ENCODE measurements around the gene SLC22A17. TPM values are rescaled to one million over a fixed set of nuclear protein-coding genes. Genes with fewer than 3 reads are reported as not detected.

The SLC22A17 gene
- total RNA-seq, 1 experiment from 2014 or later: 5.9 TPM

DNA sequence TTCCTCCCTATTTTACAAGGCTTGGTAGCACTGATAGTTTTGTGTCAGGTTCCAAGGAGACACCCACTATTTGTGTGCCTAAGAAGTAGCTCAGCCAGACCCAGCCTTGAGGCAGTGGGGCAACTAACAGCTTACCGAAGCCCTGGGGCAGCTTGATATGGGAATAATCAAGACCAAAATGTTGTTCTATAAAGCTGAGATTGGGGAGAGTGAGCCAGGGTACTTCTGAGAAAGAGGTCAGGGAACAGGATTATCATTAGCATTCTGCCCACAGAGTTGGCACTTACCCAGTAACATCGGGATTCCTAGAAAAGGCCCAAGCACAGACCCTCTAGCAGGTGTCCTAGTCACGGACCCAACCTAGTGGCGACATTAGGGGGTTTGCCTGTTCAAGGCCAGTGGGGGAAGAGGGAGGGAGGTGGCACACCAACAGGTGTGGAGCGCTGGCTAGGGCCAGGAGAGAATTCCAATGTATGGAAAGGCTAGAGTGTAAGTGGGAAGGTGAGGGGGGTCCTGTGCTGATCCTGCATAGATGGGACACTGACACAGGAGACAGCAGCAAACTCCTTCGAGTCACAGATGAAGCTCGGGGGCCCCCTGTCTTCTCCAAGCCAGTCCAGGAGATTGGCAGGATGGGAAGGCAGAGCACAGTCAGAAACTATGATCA is 54.9 kb downstream of the SLC22A17 start:
- BruUV-seq (replicated peaks): no TSS peak
- no peak overlapping the region for H2AFZ ChIP-seq (ENCODE audit: low read depth, low read length, poor library complexity, severe bottlenecking)
- TF ChIP-seq CEBPB (IDR thresholded peaks at IDR 0.05; ENCODE audit: low read depth) (no peak), TCF7L2 (IDR thresholded peaks at IDR 0.05; ENCODE audit: borderline replicate concordance, extremely low read depth, insufficient read depth, insufficient read length) (no peak), RAD21 (IDR thresholded peaks at IDR 0.05; ENCODE audit: low read depth) (no peak)
- DNase-seq (ENCODE audit: low read depth, low spot score) (no peak), ATAC-seq (no peak)
- H3K4me3 ChIP-seq (replicated peaks in 1 of 2; ENCODE audit: low read depth in 1 of 2, low read length in 2 of 2): no peak overlapping the region
- no peak overlapping the region for H3K27ac ChIP-seq (ENCODE audit: low read depth, low read length)
- peaks cover 15 to 37% of the 10 kb centered on the region in 2 experiments for H3K4me1 ChIP-seq (ENCODE audit: control insufficient read depth in 1 of 2, insufficient read depth in 2 of 2, low read length in 2 of 2)
- H4K20me1 ChIP-seq (ENCODE audit: insufficient read depth): no peaks in the 10 kb centered on the region
- intact Hi-C loops (cut with micrococcal nuclease): loop anchor here (2.0 kb wide), 1 partner anchor 177 kb away; no protein-coding TSS in a partner anchor
- H3K4me2 ChIP-seq (ENCODE audit: low read length): no peak overlapping the region
- no peaks in the 10 kb centered on the region for H3K27me3 ChIP-seq (ENCODE audit: insufficient read depth, low read length)
- H3K9me2 ChIP-seq (ENCODE audit: insufficient read depth): no peaks in the 10 kb centered on the region
- H3K9ac ChIP-seq (ENCODE audit: low read length): no peak overlapping the region
- no peaks in the 10 kb centered on the region for H3K9me3 ChIP-seq (ENCODE audit: control insufficient read depth in 1 of 2, insufficient read depth in 1 of 2, low read depth in 1 of 2, low read length in 2 of 2)
- CTCF ChIA-PET: interaction anchor here (1.0 to 2.0 kb wide), 2 partner anchors 10 to 16 kb away, joined by 3 to 4 read pairs; no protein-coding TSS in a partner anchor
- POLR2A ChIA-PET: no interaction called here
- H3K79me2 ChIP-seq (ENCODE audit: insufficient read depth, low read length): no peaks in the 10 kb centered on the region
- H3K36me3 ChIP-seq (ENCODE audit: control insufficient read depth in 1 of 2, insufficient read depth in 2 of 2, low read length in 2 of 2): no peaks in the 10 kb centered on the region
- RAD21 ChIA-PET (ENCODE audit: low non-redundant PET in 1 of 2, low total read pairs in 2 of 2, uncharacterized antibody in 2 of 2, unreplicated experiment in 2 of 2): no interaction called here

DNA sequence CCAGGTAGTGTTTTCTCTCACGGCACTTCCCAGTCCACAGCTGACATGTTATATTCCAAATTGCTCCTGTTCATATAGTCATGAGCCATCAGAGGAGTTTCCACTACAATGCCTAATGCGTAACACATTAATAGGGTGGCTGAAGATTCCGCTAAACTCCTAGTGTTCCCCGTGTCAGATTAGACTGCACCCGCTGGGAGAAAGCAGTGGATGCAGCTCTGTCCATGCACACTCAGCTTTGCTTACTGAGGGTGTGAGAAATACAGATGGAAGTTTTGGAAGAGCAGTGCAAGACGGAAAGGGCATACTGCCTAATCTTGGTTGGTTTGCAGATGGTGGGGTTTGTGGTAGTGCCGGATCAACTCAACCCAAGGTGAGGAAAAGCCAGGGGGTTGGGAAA is 55.6 kb downstream of the SLC22A17 start:
- ATAC-seq (no peak), DNase-seq (ENCODE audit: low read depth, low spot score) (no peak)
- POLR2A ChIA-PET: no interaction called here
- TF ChIP-seq RAD21 (IDR thresholded peaks at IDR 0.05; ENCODE audit: low read depth) (no peak), YY1 (IDR thresholded peaks at IDR 0.05; ENCODE audit: extremely low read depth, insufficient replicate concordance, low read depth, low read length) (no peak), CEBPB (IDR thresholded peaks at IDR 0.05; ENCODE audit: low read depth) (no peak), EGR1 (IDR thresholded peaks at IDR 0.05; ENCODE audit: low read depth) (no peak), EZH2phosphoT487 (IDR thresholded peaks at IDR 0.05; ENCODE audit: borderline replicate concordance) (no peak), ELF1 (IDR thresholded peaks at IDR 0.05; ENCODE audit: borderline replicate concordance, low read depth) (no peak)
- Histone ChIP-seq H3K9me2 (ENCODE audit: insufficient read depth) (no peaks in the 10 kb centered on the region), H3K27ac (ENCODE audit: low read depth, low read length) (no peak overlapping the region), H3K27me3 (ENCODE audit: insufficient read depth, low read length) (no peaks in the 10 kb centered on the region), H2AFZ (ENCODE audit: low read depth, low read length, poor library complexity, severe bottlenecking) (no peak overlapping the region), H4K20me1 (ENCODE audit: insufficient read depth) (no peaks in the 10 kb centered on the region), H3K4me3 (replicated peaks in 1 of 2; ENCODE audit: low read depth in 1 of 2, low read length in 2 of 2) (no peak overlapping the region), H3K4me1 (ENCODE audit: control insufficient read depth in 1 of 2, insufficient read depth in 2 of 2, low read length in 2 of 2) (peaks cover 15 to 31% of the 10 kb centered on the region in 2 experiments), H3K9ac (ENCODE audit: low read length) (no peak overlapping the region), H3K4me2 (ENCODE audit: low read length) (no peak overlapping the region), H3K79me2 (ENCODE audit: insufficient read depth, low read length) (no peaks in the 10 kb centered on the region), H3K36me3 (ENCODE audit: control insufficient read depth in 1 of 2, insufficient read depth in 2 of 2, low read length in 2 of 2) (no peaks in the 10 kb centered on the region), H3K9me3 (ENCODE audit: control insufficient read depth in 1 of 2, insufficient read depth in 1 of 2, low read depth in 1 of 2, low read length in 2 of 2) (no peaks in the 10 kb centered on the region)
- CTCF ChIA-PET: interaction anchor here (1.0 to 2.0 kb wide), 5 partner anchors 10 to 32 kb away, joined by 3 to 4 read pairs (median 3); partner anchors contain the start of gene PABPN1
- RAD21 ChIA-PET (ENCODE audit: low non-redundant PET in 1 of 2, low total read pairs in 2 of 2, uncharacterized antibody in 2 of 2, unreplicated experiment in 2 of 2): no interaction called here
- intact Hi-C loops (cut with micrococcal nuclease): no loop called here
- BruUV-seq (replicated peaks): no TSS peak

MicroRNAs encoded within 50 kb of the gene (microRNA counts, 767-probe panel; counts per million panel counts)
- not detected for microRNA hsa-miR-208a

Small RNAs within 50 kb of the gene (microRNA-seq; reads per million reads assigned to microRNA genes)
- gene MIR208A (ENCODE audit: borderline number of aligned reads): not detected

Other genes with a start within 250 kb of the SLC22A17 start
- not detected for gene CIROP, start 247.9 kb downstream of the SLC22A17 start, total RNA-seq (2021; ENCODE audit: unreplicated experiment)
- not detected for gene CEBPE, start 233.6 kb downstream of the SLC22A17 start, total RNA-seq (2021; ENCODE audit: unreplicated experiment)
- 5.3 TPM for gene SLC7A8, start 169.2 kb downstream of the SLC22A17 start, total RNA-seq (2021; ENCODE audit: unreplicated experiment)
- gene RNF212B, start 115.0 kb downstream of the SLC22A17 start, total RNA-seq (2021; ENCODE audit: unreplicated experiment): not detected
- gene HOMEZ, start 66.8 kb downstream of the SLC22A17 start, total RNA-seq (2021; ENCODE audit: unreplicated experiment): 18.2 TPM
- 5.6 TPM for gene PPP1R3E, start 50.0 kb downstream of the SLC22A17 start, total RNA-seq (2021; ENCODE audit: unreplicated experiment)
- 25.5 TPM for gene BCL2L2, start 46.1 kb downstream of the SLC22A17 start, total RNA-seq (2021; ENCODE audit: unreplicated experiment)
- gene PABPN1, start 31.4 kb downstream of the SLC22A17 start, total RNA-seq (2021; ENCODE audit: unreplicated experiment): 184 TPM
- gene EFS, start 12.3 kb upstream of the SLC22A17 start, total RNA-seq (2021; ENCODE audit: unreplicated experiment): 0.10 TPM
- not detected for gene IL25, start 19.9 kb upstream of the SLC22A17 start, total RNA-seq (2021; ENCODE audit: unreplicated experiment)
- not detected for gene CMTM5, start 24.2 kb upstream of the SLC22A17 start, total RNA-seq (2021; ENCODE audit: unreplicated experiment)
- gene MYH6, start 55.4 kb upstream of the SLC22A17 start, total RNA-seq (2021; ENCODE audit: unreplicated experiment): not detected
- not detected for gene MYH7, start 82.8 kb upstream of the SLC22A17 start, total RNA-seq (2021; ENCODE audit: unreplicated experiment)
- 42.0 TPM for gene NGDN, start 116.8 kb upstream of the SLC22A17 start, total RNA-seq (2021; ENCODE audit: unreplicated experiment)
- 3.6 TPM for gene ZFHX2, start 198.9 kb upstream of the SLC22A17 start, total RNA-seq (2021; ENCODE audit: unreplicated experiment)
- 5.8 TPM for gene THTPA, start 203.4 kb upstream of the SLC22A17 start, total RNA-seq (2021; ENCODE audit: unreplicated experiment)
- 155 TPM for gene AP1G2, start 214.9 kb upstream of the SLC22A17 start, total RNA-seq (2021; ENCODE audit: unreplicated experiment)
- gene JPH4, start 225.9 kb upstream of the SLC22A17 start, total RNA-seq (2021; ENCODE audit: unreplicated experiment): 0.15 TPM